GM18508 (cell line): ENCODE measurements around the gene SLC35F4.
"Not testable (repeated sequence)": the region's sequence is repeated elsewhere in the genome, so short reads cannot be mapped to it uniquely, and the experiment has no call there.

Source experiments
- ATAC-seq: cut with Tn5 transposase; IDR thresholded peaks from one replicate; pipeline ENCODE4 v1.9.1; 2021; ENCODE audit warnings: moderate number of reproducible peaks; ENCODE audit not compliant: insufficient read depth, unreplicated experiment

SLC35F4 gene

DNA sequence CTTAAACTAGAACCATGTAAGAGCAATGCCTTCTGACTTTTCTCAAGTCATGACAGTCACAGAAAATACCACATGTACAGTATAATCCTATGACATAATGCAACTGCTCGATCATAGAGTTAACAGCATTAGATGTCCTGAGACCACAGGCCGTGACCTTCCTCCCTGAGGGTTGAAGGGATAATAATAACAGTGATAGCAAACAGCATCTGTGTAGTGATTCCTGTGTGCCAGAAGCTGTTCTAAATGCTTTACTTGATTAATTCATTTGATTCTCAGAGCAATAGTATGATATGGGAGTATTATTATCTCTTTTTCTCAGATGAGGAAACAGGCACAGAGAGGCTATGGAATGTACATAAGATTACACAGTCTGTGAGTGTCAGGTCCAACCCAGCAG, 53.2 kb downstream of the SLC35F4 start:
- no peak for ATAC-seq

- no peak for ATAC-seq
Observed at GRCh38 chr14:57811998-57812546, 53.8 kb downstream of the SLC35F4 start.

DNA sequence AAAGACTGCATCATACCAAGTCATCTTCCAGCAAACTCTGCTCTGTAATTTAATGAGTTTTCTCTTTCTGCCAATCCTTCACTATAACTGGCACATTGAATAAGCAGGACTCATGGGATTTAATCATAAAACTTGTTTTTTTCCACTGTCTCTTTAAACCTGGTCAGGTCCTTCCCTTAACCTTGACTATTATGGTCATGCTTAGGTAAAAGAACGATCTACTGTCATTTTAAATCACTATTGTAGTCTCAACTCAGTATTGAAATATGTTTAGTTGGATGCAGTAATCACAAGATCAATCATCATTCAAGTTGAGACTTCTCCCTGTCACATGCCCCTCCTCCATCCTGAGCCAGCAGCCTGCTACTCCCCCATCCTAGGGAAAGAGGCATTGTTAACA, 56.1 kb downstream of the SLC35F4 start:
- no peak for ATAC-seq

DNA sequence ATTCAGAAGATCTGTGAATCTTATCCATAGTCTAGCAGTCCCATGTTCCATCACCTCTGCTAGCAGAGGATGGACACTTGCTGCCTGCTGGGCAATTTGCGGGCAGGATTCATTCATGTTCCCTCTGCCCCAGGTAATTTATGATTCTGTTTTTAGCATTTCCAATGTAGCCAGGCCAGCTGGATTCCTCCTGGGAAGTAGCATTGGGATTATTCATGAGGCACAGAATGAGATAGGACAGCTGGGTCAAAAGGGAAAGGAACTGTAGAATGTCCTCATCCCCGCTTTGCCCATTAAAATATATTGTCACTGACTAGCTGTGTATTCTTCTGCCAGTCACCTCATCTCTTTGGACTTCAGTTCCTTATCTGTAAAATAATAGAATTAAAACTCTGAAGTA, 68.7 kb downstream of the SLC35F4 start:
- no peak for ATAC-seq

GRCh38 chr14:57796556-57796955, 69.3 kb downstream of the SLC35F4 start:
- no peak for ATAC-seq

DNA sequence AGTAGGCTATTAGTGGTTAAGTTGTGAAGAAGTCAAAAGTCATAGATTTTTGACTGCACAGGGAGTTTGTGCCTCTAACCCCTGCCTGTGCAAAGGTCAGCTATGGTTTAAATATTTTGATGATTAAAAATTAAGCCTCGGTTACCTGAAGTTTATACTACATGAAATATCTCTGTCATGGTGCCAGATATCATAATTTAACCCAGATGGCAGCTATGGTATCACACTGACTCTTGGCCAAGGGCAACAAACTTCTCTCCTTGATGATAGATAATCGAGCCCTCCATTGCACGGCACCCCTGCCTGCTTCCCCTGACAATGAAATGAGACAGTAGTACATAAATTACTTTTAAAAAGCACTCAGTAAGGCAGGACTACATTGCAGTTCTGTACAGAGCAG, 80.8 kb downstream of the SLC35F4 start:
- no peak for ATAC-seq

DNA sequence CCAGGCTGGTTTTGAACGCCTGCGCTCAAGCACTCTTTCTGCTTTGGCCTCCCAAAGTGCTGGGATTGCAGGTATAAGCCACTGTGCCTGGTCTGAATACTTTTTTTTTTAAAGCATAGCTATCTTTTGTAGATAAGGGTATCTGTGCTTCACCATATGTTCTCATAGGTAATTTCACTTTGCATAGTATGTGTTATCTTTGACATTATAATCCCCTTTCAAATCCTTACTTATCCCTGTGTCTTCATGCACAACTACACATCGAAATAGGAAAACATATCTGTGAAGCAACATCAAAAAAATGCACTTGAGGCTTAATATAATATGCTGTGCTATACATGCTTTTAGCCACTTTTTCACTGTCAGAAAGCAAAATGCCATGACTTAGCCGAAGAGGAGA, 94.1 kb downstream of the SLC35F4 start:
- ATAC-seq, result no peak

DNA sequence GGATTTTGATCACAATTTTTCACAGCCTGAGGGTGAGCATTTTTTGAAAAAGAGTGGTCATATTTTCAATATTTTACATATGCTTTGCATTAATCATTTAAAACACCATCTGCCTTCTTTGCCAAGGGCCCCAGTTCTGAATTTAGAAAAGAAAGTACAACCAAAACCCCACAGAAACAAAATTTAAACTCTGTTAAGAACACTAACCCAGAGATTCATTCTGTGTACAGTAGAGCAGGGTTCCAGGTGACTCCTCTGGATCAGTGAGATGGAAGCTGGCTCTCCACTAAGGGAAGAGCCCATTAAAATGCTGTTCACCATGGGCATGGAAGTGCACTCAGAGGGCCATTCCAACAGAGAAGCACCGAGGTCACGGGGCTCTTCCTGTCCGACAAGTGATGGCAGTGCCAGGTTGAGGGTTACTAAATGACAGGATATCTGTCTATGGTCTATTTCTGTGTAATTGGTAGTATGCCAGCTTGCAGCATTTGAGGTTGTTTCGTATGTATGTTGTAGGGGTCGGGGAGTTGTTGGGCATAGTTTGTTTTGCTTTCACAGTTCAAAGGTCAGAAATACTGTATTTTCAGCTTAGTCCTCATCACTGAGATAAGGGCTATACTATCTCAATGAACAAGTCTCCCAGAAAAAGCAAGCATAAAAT, 95.9 kb downstream of the SLC35F4 start:
- no peak for ATAC-seq

DNA sequence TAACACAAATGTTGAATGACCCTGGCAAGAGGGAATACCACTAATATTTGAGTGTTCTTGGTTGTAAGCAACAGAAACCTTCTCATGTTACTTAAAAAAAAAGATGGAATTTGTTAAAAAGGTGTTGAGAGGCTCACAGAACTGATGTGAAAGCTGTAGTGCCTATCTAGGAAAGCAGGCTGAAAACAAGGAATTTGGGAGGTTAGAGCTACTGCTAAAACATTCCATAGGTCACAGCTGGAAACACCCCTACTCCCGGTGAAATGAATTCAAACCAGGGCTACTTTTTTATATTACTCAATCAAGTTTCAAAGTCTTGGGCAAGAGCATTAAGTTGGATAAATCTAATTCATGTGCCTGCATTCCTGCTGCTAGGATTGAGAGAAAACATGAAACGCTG, 104.1 kb downstream of the SLC35F4 start:
- ATAC-seq, result no peak

- no peak for ATAC-seq
Observed at GRCh38 chr14:57760896-57761295, 105.0 kb downstream of the SLC35F4 start.

GRCh38 chr14:57755018-57755521, 110.8 kb downstream of the SLC35F4 start:
- ATAC-seq, result no peak

- no peak for ATAC-seq
Observed at GRCh38 chr14:57754527-57754926, 111.4 kb downstream of the SLC35F4 start.

DNA sequence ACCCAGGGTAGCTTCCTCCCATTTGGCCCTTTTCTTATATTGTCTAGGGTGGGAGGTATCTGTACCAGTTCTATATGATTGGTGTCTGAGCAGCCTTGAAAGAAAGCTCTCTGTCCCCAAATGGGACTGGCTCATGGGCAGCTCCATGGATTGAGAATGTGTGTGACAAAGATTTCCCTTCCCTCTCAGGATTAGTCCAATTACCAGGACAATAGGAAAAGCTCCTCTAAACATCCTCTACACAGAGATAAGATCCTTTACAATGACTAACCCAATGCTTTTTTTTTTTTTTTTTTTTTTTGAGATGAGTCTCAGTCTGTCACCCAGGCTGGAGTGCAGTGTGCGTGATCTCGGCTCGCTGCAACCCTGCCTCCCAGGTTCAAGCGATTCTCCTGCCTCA, 112.1 kb downstream of the SLC35F4 start:
- ATAC-seq, result no peak

- ATAC-seq, result not testable (repeated sequence)
Observed at GRCh38 chr14:57752142-57752695, 113.7 kb downstream of the SLC35F4 start.

DNA sequence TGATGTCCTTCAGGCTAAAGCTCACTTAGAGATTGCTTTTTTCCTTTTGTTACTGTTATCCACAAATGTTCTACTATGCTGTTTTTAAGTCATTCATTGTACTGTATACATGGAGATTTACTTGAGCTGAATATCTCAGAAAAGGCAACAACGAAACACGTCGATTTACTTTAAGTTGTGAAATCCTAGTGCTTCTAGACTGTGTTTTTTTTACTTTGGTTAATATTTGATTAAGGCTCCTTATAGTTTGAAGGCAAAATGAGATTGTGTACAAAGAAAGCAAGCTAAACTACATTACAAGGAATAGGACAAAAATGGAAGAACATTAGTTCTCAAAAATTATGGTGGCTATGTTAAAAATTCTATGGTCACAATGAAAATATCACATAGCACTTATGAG, 114.5 kb downstream of the SLC35F4 start:
- ATAC-seq, result no peak

DNA sequence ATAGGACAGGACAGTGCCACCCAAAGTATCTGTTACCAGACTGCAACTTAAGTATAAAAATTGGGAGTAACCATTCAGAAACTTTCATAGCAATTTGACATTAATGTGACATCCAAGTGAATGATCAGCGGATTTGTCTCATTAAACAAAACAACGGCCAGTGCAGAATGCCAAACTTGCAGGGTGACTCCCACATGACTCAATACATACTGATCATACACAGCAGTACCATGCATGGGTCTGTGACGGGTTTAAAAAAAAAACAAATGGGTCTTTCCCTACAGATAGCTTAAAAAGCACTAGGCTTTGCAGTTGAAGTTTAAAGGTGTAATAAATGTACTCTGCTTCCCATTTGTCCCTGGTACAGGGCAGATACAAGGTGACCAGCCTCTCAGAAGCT, 116.6 kb downstream of the SLC35F4 start:
- ATAC-seq, result no peak

DNA sequence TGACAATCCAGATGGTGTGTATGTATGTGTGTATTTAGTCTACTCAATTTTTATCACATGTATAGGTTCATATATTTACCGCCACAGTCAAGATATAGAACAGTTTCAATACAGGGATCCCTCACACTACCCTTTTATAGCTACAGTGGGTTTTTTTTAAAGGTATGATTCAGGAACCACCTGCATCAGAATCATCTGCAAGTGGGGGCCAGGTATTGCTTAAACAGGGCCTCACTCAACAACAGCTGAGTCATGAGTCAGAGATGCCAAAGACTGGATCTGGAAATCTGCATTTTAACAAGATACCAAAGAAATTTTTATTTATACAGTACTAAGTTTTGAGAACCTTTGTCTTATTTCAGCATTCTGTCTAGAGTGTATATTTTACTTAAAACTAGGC, 117.6 kb downstream of the SLC35F4 start:
- no peak for ATAC-seq

- no peak for ATAC-seq
Observed at GRCh38 chr14:57747036-57747435, 118.9 kb downstream of the SLC35F4 start.

DNA sequence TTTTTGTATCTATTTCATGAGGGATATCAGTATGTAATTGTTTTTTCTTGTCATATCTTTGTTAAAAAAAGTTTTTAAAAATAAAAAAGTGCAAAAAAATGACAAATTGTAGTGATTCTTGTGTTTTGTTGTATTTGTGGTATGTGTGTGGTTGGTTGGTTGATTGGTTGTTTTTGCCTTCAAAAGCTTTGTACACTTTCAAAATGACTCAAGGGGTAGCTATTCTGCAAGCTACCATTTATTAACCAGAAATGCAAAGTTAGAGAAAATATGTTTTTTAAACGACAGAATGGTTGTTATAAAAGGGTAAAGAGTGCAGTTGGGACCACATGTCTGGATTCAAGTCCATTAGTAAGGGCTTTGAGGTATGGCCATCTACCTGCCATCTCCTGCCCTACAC, 119.3 kb downstream of the SLC35F4 start:
- no peak for ATAC-seq

- no peak for ATAC-seq
Observed at GRCh38 chr14:57739516-57739915, 126.4 kb downstream of the SLC35F4 start.

- ATAC-seq, result no peak
Observed at GRCh38 chr14:57737598-57737997, 128.3 kb downstream of the SLC35F4 start.

DNA sequence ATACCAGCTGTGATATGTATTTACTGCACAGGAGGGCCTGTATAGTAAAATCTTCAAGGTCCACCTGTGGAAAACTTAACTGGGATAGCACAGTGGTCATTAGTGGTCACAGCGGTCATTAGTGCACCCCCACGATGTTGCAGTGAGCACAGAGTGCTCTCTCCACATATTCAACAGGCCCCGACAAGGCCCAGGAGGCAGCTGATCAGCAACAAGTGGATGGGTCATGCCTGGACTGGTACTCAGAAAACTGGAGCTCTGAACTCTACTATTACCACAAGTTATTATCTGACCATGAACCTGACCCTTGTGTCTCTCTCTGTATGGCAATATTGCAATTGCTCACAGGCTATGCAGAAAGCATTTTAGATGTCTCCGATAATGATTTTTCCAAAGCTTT, 129.5 kb downstream of the SLC35F4 start:
- no peak for ATAC-seq
